Fibroblast of lung (primary cell): ENCODE results near the gene DRAP1.
A peak's percentile ranks its signal among the peaks of the same experiment; 100 is the strongest.

Experiments used
- CTCF ChIP-seq, 2 donors: IDR thresholded peaks in 1 of 2; conservative IDR thresholded peaks in 1 of 2; 1 replicate in 1 of 2; 2 replicates in 1 of 2; pipeline ENCODE4 v1.5.1; 2011 to 2012; ENCODE audit warnings: low read length in 2 of 2, control low read depth in 1 of 2, inconsistent platforms in 1 of 2, low read depth in 1 of 2, mild to moderate bottlenecking in 1 of 2
- EZH2 ChIP-seq: IDR thresholded peaks from 2 replicates; pipeline ENCODE4 v1.5.1; 2012; ENCODE audit warnings: low read length, control low read depth, mild to moderate bottlenecking; ENCODE audit errors: missing control alignments

- TF ChIP-seq CTCF (conservative IDR thresholded peaks at IDR 0.05 in 1 of 2, IDR thresholded peaks at IDR 0.05 in 1 of 2; ENCODE audit: low read depth in 1 of 2, low read length in 2 of 2) (peak; percentile 21 to 22), EZH2 (no peak)
Measured at GRCh38 chr11:65871811-65872548, 47.2 kb upstream of the DRAP1 start.
